Parathyroid adenoma (tissue), 2 donors: ENCODE data around the gene MOGAT1.

Source experiments
- H2AFZ ChIP-seq: fragments of 300-600 bp; sonication (generic); one replicate; pipeline ENCODE4 v1.7.0; 2017; ENCODE audit warnings: antibody characterized with exemption, mild to moderate bottlenecking
- H3K27ac ChIP-seq: fragments of 300-600 bp; sonication (generic); one replicate; pipeline ENCODE4 v1.7.0; 2017
- H3K27me3 ChIP-seq: fragments of 300-600 bp; sonication (generic); one replicate; pipeline ENCODE4 v1.7.0; 2017; ENCODE audit warnings: low read length; ENCODE audit not compliant: control insufficient read depth, insufficient read depth
- H3K36me3 ChIP-seq: fragments of 300-600 bp; sonication (generic); one replicate; pipeline ENCODE4 v1.7.0; 2017; ENCODE audit warnings: low read length; ENCODE audit not compliant: control insufficient read depth, insufficient read depth
- H3K4me1 ChIP-seq: fragments of 300-600 bp; sonication (generic); one replicate; pipeline ENCODE4 v1.7.0; 2017; ENCODE audit warnings: control low read depth
- H3K4me2 ChIP-seq: fragments of 300-600 bp; sonication (generic); one replicate; pipeline ENCODE4 v1.7.0; 2017; ENCODE audit warnings: low read length
- H3K4me3 ChIP-seq: fragments of 300-600 bp; sonication (generic); one replicate; pipeline ENCODE4 v1.7.0; 2017; ENCODE audit warnings: low read depth, low read length
- H3K79me2 ChIP-seq: fragments of 300-600 bp; sonication (generic); one replicate; pipeline ENCODE4 v1.7.0; 2017; ENCODE audit warnings: control low read depth
- H3K9ac ChIP-seq: fragments of 300-600 bp; sonication (generic); one replicate; pipeline ENCODE4 v1.7.0; 2017; ENCODE audit warnings: mild to moderate bottlenecking
- H3K9me3 ChIP-seq: fragments of 300-600 bp; sonication (generic); one replicate; pipeline ENCODE4 v1.7.0; 2017; ENCODE audit warnings: low read length; ENCODE audit not compliant: control insufficient read depth
- CTCF ChIP-seq: fragments of 300-600 bp; sonication (generic); IDR thresholded peaks from one replicate; pipeline ENCODE4 v1.7.0; 2017; ENCODE audit warnings: antibody characterized with exemption, mild to moderate bottlenecking
- donor health status: primary hyperparathyroidism.

Gene MOGAT1

GRCh38 chr2:222646008-222646407, 25.4 kb upstream of the MOGAT1 start:
- Histone ChIP-seq H3K27me3 (no peaks in the 10 kb centered on the region), H3K79me2 (peaks cover 10% of the 10 kb centered on the region), H3K36me3 (no peaks in the 10 kb centered on the region), H3K4me1 (no peaks in the 10 kb centered on the region), H3K27ac (no peak overlapping the region), H3K4me3 (no peak overlapping the region), H3K9ac (no peak overlapping the region), H3K9me3 (no peaks in the 10 kb centered on the region), H2AFZ (no peak overlapping the region), H3K4me2 (no peak overlapping the region)
- TF ChIP-seq CTCF: no peak

- Histone ChIP-seq H3K4me1 (peaks cover 3% of the 10 kb centered on the region), H3K4me3 (no peak overlapping the region), H3K27me3 (no peaks in the 10 kb centered on the region), H3K9me3 (no peaks in the 10 kb centered on the region), H3K4me2 (no peak overlapping the region), H2AFZ (no peak overlapping the region), H3K36me3 (no peaks in the 10 kb centered on the region), H3K9ac (no peak overlapping the region), H3K79me2 (peaks cover 20% of the 10 kb centered on the region), H3K27ac (no peak overlapping the region)
- TF ChIP-seq CTCF: no peak
Measured at GRCh38 chr2:222649801-222650200, 21.7 kb upstream of the MOGAT1 start.

GRCh38 chr2:222651718-222652418, 19.6 kb upstream of the MOGAT1 start:
- Histone ChIP-seq H3K9me3 (no peaks in the 10 kb centered on the region), H3K4me2 (no peak overlapping the region), H3K27ac (no peak overlapping the region), H3K9ac (no peak overlapping the region), H3K4me1 (peaks cover 3% of the 10 kb centered on the region), H2AFZ (no peak overlapping the region), H3K4me3 (no peak overlapping the region), H3K27me3 (no peaks in the 10 kb centered on the region), H3K79me2 (peaks cover 29% of the 10 kb centered on the region), H3K36me3 (no peaks in the 10 kb centered on the region)
- no peak for TF ChIP-seq CTCF

- Histone ChIP-seq H3K4me2 (no peak overlapping the region), H3K9ac (no peak overlapping the region), H3K79me2 (peaks cover 29% of the 10 kb centered on the region), H3K27ac (no peak overlapping the region), H3K4me3 (no peak overlapping the region), H2AFZ (no peak overlapping the region), H3K36me3 (no peaks in the 10 kb centered on the region), H3K4me1 (peaks cover 3% of the 10 kb centered on the region), H3K9me3 (no peaks in the 10 kb centered on the region), H3K27me3 (no peaks in the 10 kb centered on the region)
- TF ChIP-seq CTCF: no peak
Measured at GRCh38 chr2:222652491-222653255, 18.8 kb upstream of the MOGAT1 start.
